GM21723 (cell line): ENCODE measurements around the gene PLSCR5.

Experiments used
- ATAC-seq: cut with Tn5 transposase; IDR thresholded peaks from one replicate; pipeline ENCODE4 v1.9.1; 2021; ENCODE audit warnings: mild to moderate bottlenecking, moderate library complexity; ENCODE audit not compliant: unreplicated experiment

Gene PLSCR5

DNA sequence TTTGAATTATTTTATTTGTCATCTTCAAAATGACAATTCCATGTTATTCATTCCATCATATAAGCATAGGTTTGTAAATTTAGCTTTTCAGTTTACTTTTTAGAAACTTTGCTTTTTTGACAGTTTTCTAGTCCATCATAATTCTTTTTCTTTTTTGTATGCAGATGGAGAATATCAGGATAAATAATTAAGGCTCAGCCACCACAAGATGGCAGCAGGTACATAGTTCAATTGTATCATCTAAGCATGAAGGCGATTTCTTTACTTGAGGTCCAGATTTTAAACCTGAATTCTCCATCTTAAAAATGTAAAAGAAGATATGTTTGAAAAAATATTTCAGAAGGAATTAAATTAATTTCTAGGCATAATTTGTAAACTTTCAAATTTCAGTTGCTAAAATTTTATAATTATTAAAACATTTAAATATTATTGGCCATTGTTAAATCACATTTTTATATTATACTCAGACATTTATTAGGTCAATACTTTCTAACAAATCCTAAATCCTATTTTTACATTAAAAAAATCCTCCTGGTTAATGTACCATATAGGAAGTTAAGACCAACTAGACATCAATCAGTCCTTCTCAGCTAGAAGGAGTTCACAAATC, 15.1 kb downstream of the PLSCR5 start:
- ATAC-seq, result no peak

DNA sequence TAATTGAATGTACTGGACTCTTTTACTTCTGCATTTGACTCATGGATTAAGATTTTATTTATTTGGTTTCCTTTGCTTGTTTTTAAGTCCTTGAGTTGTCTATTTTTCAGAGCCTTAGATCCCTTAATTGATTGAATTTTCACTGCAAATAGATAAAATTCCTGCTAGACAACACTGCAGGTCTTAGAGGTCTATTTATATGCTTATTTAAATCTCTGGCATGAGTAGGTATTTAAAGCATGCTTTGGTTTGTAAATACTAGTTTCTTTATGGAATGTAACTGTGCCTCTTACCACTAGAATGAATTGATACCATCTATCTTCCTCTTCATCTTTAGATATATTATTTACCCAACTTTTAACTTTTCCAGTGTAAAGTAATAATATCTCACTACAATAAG, 20.0 kb downstream of the PLSCR5 start:
- no peak for ATAC-seq

DNA sequence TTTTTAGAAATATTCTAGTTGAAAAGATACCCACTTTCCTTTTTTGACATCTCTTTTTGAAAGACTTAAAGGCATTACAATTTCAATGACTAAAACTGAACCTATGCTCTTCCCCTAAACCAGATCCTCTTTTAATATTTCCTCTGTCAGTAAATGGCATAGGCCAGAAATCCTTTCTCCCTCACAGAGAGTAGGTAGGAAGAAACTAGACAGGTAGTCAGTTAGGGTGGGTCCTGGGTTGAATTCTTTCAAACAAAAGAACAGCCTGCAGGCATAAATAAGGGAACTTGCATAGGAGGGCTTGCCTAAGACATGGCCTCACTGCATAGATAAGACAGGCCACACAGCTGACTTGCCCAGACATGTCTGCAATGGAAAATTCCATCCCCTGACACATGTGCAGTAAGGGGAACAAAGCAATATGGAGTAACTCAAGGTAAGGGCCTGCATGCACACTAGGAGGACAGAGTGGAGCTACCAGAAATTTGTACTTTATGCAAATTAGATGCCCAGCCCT, 23.1 kb downstream of the PLSCR5 start:
- ATAC-seq, result no peak

DNA sequence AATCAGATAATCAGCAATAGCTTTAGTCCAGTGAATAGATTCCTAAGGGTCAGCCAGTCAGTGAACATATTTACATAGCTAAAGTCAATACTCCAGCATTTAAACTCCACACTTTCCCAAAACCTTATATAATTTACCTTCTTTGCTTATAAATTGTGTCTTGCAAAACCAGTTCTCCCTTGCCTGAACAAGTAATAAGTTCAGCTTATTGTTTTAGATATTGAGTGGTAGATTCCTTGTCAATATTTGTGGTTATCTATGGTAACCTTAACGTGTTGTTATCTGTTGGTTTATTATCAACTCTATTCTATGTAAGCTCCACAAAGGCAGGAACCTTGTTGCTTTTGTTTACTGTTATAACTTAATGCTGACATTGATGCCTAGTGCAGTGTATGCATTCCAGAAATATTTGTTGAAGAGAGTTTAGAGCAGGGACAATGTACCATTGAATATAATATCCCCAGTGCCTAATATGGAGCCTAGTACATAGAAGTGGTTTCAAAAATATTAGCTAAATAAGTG, 24.0 kb downstream of the PLSCR5 start:
- no peak for ATAC-seq

DNA sequence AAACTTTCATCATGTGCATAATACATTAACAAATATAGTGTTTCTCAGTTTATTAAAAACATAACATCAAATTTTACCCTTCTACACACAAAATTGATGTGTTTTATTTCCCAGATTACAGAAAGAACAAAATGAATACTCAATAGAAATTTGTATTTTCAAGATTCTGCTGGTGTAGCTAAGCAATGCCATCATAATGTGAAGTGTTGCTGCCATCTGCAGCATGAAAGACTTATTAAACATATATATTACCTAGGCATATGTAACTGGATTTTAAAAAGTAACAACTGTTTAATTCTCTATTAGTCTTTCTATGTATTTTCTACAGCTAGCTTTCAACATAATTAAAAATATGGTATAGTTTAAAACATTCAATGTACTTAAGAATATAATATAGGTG, 27.5 kb downstream of the PLSCR5 start:
- ATAC-seq, result peak; percentile 69

DNA sequence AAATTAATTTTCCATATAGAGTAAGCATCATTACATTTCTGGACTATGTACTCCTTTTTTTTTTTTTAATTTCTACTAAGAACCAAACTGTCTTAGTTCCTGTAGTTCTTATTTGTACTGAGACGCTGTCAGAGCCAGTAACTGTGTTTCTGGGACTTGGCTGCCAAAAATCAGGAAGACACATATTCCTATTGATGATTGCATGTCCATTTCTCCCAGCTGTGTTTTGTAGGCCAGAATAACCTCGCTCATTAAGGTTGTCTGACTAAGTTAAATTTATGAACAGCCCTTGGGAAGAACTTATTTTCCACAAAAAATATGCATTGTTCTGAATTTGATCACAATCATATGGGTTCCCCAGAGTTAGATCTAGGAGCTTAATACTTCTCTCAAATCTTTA, 29.5 kb downstream of the PLSCR5 start:
- no peak for ATAC-seq

DNA sequence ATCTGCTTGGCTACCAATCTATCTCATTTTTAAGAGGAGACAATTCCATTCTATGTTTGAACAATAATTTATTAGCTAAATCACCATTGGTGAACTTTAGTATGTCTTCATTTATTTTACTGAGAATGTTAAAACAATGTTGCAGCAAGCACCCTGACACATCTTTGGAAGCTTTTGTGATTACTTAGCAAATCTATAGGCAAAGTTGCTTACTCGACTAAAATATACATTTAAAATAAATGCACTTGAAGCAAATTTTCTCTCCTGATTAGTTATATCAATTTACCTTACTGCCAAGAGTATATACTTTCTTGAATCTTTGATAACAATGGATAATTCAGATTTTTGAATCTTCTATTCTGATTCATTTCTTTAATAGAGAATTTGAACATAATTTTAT, 31.0 kb downstream of the PLSCR5 start:
- ATAC-seq, result no peak

DNA sequence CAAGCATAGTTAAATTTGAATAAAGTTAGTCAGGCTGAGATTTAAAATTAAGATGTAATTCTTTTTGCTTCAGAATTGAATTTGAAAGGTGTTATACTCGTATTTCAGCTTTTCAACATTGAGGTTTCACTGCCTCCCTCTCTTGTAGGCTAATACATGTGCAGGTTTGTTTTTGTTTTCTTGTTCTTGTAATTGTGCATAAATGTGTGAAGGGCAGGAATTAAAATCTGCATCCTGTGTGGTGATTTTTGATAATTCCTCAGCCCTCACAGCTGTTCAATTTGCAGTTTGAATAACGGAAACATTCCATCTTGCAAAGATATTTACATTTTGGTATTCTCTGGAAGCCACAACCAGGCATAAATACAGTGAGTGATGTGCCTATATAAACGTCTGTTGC, 35.8 kb downstream of the PLSCR5 start:
- ATAC-seq, result no peak

DNA sequence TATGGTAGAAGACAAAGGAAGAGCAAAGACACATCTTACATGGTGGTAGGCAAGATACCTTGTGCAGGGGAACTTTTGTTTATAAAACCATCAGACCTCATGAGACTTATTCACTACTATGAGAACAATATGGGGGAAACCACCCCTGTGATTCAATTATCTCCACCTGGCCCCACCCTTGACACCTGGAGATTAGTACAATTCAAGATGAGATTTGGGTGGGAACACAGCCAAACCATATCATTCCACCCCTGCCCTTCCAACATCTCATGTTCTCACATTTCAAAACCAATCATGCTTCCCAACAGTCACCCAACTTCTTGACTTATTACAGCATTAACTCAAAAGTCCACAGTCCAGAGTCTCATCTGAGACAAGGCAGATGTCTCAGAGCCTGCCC, 39.0 kb downstream of the PLSCR5 start:
- no peak for ATAC-seq

DNA sequence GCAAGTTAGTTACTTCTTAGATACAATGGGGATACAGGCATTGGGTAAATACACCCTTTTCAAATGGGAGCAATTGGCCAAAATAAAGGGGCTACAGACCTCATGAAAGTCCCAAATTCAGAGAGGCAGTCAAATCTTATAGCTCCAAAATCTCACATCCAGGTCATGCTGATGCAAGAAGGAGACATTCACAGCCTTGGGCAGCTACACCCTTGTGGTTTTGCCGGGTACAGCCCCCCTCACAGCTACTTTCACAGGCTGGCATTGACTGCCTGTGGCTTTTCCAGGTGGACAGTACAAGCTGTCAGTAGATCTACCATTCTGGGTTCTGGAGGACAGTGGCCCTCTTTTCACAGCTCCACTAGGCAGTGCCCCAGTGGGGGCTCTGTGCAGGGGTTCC, 43.3 kb downstream of the PLSCR5 start:
- ATAC-seq, result no peak

DNA sequence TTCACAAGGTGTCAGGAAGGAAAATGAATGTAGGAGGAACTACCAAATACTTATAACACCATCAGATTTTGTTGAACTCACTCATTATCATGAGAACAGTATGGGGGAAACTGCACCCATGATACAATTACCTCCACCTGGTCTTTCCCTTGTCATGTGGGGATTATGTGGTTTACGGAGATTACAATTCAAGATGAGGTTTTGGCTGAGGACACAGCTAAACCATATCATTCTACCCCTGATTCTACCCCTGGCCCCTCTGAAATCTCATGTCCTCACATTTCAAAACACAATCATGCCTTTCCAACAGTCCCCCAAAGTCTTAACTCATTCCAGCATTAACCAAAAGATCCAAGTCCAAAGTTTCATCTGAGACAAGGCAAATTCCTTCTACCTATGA, 43.7 kb downstream of the PLSCR5 start:
- ATAC-seq, result no peak

DNA sequence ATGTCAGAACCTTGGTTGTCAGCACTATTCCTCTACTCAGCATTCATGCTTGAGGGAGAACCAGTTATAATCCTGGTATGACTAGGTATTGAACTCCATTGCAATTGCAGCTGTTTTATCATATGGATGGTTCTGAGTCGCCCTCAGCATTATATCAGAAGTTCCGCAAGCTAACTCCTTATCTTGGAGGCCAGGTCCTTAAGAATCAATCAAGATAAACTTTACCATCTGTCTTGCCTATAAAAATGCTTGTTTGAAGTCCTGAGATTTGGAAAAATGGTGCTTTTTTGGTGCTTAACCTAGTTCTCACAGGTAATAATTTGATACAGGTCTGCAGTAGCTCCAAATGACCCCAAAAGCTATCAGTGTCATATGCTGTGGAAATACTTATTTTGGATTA, 44.5 kb downstream of the PLSCR5 start:
- ATAC-seq, result no peak

DNA sequence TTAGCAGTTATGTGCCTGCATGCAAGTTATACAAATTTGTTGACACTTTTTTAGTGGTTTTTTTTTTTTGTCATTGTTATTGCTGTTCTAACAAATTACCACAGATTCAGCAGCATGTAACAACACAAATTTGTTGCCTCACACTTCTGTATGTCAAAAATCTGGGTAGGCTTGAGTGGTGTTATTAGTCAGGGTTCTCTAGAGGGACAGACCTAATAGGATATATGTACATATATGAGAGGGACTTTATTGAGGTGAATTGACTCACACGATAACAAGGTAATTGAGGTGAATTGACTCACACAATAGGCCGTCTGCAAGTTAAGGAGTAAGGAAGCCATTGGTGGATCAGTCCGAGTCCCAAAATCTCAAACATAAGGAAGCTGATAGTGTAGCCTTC, 45.8 kb downstream of the PLSCR5 start:
- ATAC-seq, result no peak

DNA sequence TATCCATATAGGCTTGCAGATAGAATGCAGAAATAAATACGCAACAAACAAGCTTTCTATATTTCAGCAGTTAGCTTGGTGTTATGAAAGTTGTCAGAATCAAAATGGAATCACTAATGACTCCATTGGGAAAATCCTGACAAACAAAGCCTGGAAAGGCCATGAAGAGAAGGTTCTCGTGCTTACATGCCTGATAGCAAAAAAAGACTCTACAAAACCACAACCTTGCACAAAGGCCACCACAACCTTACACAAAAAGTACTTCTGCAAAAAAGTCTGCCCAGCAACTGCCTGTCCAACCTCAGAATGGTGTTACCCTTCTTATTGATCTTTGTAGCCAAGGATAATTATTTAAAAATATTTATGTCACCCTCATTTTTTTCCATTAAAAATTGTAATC, 46.4 kb downstream of the PLSCR5 start:
- no peak for ATAC-seq

DNA sequence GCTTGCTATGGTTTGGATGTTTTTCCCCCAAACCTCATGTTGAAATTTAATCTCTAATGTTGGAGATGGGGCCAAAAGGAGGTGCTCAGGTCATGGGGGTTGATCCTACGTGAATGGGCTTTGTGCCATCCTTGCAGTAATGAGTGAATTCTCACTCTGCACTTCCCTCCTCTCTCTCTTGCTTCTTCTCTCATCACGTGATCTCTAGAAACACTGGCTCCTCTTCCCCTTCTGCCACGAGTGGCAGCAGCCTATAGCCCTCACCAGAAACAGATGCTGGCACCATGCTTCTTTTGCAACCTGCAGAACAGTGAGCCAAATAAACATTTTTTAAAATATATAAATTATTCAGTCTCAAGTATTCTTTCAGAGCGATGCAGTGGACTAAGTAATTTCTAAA, 47.4 kb downstream of the PLSCR5 start:
- no peak for ATAC-seq

DNA sequence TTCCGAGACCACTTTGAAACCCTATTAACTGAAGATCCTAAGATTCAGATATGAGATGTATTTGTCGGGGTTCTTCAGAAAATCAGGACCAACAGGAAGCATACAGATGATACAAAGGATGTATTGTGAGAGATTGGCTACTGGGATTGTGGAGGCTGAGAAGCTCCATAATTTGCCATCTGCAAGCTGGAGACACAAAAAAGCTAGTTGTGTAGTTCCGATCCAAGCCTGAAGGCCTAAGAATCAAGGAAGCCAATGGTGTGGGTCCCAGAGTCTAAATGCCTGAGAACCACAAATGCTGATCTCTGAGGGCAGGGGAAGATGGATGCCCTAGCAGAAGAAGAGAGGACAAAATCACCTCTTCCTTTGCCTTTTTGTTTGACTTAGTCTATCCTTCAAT, 49.8 kb downstream of the PLSCR5 start:
- ATAC-seq, result no peak

DNA sequence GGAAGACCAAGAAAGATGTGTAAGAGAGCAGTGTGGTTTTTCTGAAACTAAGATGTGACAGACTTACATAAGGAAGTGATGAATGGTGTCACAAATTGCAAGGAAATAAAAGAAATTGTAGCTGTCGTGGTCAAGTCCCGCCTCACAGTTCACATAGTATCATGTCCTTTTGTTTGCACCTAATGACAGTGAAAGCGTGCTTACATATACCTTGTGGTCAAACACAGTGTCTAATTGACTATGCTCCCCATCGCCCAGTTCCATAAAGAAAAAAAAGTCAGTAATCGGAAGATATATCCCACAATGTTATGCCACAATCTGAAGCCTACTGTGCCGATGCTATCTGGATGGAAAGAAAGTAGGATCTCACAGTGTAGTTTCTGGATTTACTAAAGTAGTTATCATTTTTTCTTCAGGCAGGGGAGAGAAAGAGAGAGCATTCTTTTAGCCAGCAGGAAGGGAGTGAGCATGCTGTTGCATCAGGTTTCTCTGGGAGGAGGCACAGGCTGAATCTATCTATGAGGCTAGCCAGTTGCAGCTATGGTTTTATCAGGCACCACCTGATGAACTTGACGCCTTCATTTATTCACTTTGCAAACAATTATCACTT, 50.9 kb downstream of the PLSCR5 start:
- no peak for ATAC-seq

DNA sequence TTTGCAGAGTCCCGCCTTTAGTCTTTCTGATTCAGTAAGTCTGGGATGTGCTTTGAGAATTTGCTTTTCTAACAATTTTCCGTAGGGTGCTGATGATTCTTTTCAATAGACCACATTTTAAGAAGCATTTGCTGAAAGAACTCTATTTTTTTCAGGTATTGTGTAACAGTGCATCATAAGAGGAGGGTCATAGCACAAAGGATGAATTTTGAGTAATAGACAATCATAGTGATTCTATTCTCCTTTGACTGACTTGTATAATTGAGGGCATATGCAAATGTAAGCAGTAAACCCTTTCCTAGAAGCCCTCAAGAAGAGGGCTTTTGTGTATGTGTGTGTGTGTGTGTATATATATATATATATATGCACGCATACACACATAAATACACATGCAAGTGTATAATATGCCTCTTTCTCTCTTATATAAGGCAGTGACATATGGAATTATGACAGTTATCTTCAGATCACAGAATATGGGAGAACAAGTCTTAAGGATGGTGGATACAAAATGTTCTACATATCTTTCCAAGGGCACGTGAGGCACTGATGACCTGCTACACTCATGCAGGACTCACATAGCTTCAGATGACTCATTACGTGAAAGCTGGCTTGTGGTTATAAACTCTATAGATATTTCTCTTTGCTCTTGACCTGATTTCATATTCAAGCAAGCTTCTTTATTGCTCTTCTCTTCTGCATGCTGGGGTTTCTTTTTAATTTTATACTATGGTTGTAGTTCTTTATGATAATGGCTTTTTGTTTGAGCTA, 54.2 kb downstream of the PLSCR5 start:
- peak; percentile 91 for ATAC-seq

DNA sequence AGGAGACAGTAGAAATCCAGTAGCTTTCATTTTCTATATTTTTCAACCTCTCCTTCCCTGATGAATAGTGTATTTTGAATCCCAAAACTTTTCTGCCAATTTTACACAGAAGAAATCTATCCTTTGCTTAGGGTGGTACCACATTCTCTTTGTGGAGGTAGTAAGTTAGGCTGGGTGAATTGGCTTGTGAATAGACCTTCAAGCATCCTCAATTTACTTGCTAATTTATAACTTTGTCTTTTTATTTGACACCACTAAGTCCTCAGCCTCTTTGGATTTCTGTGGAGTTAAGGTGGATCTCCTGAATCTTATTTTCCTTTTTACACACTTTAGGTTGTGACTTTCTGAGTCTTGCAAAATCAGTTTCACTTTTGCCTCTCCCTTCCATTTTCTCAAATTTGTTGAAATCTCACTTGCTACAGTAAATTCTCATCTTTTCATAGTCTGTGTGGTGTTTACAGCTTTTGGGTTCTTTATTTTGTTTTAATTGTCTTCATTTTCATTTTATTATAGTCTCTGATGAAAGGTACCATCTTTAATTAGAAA, 55.0 kb downstream of the PLSCR5 start:
- ATAC-seq, result no peak

DNA sequence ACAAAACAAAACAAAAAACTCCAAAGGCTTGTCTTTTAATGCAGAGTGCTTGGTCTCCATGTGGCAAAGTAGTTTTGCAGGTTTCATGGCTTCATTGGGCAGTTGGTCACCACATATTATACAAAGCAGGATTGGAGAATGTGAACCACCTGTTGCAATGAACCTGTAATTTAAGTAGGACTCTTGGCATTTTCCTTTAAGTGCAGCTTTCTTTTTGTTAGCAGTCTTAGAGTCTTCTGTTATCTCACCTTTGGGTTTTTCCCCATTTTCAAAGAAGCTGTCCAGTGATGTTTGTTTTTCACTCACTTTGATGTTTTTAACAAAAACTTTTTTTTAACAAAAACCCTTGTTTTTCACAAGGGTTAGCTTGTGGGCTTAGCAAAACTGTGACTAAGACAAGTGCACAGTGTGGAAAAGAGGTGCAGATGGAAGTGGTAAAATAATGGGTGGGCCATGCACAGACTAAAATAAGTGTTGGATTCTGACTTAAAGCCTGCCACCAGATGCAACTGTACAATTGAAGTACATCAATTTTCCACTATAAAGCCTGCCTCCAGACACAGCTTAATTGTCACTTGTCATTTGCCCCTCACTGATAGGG, 57.8 kb downstream of the PLSCR5 start:
- ATAC-seq, result no peak

DNA sequence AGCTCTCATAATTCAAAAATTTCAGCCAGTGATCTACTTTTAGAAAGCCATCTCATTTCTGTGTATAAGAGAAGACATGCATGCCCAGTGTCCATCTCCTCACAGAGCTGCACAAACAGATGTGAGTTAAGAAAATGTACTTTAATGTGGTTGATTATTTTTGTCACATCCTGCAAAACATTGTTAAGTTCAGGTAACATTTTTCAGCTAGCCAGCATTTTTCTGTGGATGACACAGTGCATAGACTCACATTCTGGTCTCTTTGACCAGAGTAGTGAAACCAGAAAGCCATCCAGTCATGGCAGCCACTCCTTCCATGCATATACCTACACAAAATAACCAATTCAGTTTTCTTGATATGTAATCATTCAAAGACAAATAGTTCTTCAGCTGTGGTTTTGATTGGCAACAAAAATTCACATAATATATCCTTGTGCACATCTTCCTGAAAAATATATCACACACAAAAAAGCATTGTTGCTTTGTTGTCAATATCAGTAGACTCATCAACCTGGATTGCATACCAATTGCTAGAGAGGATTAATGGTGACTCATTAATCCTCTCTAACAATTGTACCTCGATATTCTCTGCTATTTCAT, 58.7 kb downstream of the PLSCR5 start:
- no peak for ATAC-seq
